OCI-M2 (cell line): Measurements from ENCODE around the gene NCR1.
A peak's percentile ranks its signal among the peaks of the same experiment; 100 is the strongest.
"Not testable (repeated sequence)": the region's sequence is repeated elsewhere in the genome, so short reads cannot be mapped to it uniquely, and the experiment has no call there.

Source experiments
- DNase-seq: peaks from one replicate; lab custom pipeline; 2025; ENCODE audit not compliant: unreplicated experiment; lab: John Stamatoyannopoulos, UW

The NCR1 gene, protein sequence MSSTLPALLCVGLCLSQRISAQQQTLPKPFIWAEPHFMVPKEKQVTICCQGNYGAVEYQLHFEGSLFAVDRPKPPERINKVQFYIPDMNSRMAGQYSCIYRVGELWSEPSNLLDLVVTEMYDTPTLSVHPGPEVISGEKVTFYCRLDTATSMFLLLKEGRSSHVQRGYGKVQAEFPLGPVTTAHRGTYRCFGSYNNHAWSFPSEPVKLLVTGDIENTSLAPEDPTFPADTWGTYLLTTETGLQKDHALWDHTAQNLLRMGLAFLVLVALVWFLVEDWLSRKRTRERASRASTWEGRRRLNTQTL

DNA sequence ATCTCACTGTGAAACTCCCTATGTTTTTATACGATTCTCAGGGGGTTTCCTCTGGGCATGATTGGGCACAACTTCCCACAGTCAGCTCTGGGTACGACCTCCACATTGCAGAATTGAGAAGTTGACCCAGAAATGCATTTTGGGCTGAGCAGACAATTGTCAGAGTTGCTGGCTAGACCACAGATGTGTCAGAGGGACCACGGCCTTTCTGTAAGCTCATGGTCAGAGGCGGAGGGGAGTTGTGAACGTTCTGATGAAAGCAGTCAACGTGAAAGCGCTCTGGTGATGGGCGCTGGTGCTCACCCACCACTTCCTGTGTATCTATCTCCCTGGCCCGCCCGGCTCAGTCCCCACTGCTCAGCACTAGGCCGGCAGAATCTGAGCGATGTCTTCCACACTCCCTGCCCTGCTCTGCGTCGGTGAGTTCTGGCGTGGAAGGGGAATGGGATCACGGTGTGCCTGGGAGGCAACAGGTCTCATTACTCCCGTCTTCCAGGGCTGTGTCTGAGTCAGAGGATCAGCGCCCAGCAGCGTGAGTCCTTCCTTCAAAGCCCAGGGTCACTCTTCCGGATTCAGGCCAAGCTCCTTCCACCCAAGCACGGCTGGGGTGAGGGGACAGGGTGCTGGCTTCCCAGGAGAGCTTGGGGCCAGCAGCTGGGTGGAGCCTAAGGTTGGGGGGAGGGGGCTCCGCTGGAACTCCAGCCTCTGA lies at the start of gene NCR1:
TSS of gene NCR1 (plus strand) at position 346 of the 709 bp plus-strand sequence. CDS start at position 386, 40 bp downstream.
- peak; percentile 77 for DNase-seq

DNA sequence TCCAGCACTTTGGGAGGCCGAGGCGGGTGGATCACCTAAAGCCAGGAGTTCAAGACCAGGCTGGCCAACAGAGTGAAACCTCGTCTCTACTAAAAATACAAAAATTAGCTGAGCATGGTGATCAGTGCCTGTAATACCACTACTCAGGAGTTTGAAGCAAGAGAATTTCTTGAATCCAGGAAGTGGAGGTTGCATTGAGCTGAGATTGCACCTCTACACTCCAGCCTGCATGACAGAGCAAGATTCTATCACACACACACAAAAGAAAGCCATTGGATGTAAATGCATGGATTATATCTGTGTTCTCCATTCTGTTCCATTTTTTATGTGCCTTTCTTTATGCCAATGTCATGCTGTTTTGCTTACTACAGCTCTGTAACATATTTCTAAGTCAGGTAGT lies 47.5 kb upstream of the NCR1 start:
- not testable (repeated sequence) for DNase-seq

DNA sequence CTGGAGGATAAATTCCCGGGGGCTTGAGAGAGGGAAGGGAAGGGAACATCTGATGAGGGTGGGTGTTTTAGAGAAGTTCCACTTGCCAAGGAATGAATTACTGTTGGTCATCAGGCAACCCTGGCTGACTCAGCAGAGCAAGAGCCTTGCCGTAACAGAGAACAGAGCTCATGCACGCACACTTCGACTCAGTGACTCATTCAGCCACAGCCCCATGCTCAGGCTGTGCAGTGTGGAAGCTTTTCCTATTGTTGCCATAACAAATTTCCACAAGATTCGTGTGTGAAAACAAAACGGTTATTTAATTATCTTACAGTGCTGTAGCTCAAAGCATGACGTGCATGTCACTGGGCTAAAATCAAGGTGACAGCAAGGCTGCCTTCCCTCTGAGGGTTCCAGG lies 46.5 kb upstream of the NCR1 start:
- not testable (repeated sequence) for DNase-seq

DNA sequence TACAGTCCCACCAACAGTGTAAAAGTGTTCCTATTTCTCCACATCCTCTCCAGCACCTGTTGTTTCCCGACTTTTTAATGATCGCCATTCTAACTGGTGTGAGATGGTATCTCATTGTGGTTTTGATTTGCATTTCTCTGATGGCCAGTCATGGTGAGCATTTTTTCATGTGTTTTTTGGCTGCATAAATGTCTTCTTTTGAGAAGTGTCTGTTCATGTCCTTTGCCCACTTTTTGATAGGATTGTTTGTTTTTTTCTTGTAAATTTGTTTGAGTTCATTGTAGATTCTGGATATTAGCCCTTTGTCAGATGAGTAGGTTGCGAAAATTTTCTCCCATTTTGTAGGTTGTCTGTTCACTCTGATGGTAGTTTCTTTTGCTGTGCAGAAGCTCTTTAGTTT lies 42.5 kb upstream of the NCR1 start:
- not testable (repeated sequence) for DNase-seq

DNA sequence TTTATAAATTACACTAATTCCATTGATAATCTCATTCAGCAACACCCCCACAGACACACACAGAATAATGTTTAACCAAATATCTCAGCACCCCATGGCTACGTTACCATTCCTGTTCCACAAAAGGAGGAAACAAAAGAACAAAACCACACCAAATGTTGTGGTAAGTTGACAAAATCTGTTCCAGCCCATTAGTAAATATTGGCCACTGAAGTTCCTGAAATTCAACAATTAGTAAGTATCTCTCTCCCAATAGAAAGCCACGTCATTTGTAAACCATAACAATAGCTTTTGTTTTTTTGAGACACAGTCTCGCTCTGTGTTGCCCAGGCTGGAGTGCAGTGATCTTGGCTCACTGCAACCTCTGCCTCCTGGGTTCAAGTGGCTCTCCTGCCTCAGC lies 34.3 kb upstream of the NCR1 start:
- no peak for DNase-seq

DNA sequence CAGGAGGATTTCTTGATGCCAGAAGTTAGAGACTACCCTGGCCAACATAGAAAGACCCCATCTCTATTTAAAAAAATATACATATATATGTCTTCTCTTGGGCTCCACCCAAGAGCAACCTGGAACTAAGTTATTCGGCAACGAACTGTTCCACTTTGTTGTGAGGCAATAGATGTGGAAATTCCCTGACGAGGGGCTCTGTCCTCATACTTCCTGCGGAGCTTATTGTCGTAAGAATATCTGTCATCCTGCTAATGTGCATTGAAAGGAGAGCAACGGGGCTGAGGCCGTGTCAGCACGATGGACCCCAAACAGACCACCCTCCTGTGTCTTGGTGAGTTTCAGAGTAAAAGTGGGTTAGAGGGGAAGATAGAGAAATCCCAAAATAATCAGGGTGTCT lies 32.0 kb upstream of the NCR1 start, which contains the start of gene FCAR:
TSS of gene FCAR (plus strand) at position 246 of the 400 bp plus-strand sequence. CDS start at position 301, 55 bp downstream.
- no peak for DNase-seq

DNA sequence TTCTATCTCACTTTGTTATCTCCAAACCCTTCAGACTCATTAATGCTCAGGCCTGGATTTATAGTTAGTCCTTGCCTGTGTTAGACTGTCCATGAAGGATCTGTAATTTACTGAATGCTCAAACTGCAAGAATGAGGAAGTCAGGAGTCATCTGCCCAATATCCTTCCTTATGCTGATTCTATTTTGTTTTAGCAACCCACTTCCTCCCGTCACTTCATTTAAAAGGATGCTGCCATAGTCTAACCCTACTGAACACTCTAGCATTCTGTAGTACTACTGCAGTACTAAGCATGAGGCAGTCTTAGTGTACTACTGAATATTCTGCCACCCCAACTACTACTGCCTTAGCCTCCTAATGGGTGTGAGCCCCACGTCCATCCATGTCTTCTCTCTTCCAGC lies 30.4 kb upstream of the NCR1 start:
- DNase-seq, result no peak

DNA sequence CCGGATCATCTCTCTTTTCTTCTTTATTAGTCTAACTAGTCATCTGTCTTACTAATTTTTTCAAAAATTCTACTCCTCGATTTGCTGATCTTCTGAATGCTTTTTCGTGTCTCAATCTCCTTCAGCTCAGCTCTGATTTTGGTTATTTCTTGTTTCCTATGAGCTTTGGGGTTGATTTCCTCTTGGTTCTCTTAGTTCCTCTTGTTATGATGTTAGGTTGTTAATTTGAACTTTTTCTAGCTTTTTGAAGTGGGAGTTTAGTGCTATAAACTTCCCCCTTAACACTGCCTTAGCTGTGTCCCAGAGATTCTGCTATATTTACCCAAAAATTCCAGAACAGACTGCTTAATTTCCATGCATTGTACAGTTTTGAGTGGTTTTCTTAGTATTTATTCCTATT lies 28.5 kb upstream of the NCR1 start:
- no peak for DNase-seq

DNA sequence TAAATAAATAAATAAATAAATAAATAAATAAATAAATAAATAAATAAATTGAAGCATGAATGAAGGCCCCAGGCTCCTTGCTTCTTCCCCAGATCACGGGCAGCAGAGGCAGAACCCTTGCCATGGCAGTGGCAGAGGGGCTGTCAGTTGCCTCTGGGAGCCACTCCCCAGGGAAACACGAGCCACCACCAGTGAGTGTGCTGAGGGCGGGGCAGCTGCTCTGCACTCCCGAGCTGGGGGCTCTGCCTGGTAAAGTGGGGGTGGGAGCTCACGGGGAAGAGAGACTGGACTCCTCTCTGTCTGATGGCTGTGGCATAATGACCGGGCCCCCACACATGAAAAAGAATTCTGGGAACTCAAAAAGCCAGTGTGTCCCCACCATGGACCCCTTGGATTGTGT lies 24.1 kb upstream of the NCR1 start:
- no peak for DNase-seq

DNA sequence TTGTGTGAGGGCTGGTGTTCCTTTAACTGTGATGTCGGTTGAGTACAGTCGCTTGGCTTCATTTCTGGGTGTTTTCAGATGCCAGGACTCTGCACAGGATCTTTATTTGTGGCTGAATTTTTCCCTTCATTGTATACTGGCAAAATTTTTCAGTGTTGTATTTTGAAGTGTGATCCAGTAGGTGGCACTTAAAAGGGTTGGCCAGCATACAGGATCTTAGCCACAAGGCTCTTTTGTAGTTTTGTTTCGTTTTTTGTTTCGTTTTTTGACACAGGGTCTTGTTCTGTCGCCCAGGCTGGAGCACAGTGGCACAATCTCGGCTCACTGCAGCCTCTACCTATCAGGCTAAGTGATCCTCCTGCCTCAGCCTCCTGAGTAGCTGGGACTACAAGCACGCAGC lies 23.2 kb upstream of the NCR1 start:
- no peak for DNase-seq

DNA sequence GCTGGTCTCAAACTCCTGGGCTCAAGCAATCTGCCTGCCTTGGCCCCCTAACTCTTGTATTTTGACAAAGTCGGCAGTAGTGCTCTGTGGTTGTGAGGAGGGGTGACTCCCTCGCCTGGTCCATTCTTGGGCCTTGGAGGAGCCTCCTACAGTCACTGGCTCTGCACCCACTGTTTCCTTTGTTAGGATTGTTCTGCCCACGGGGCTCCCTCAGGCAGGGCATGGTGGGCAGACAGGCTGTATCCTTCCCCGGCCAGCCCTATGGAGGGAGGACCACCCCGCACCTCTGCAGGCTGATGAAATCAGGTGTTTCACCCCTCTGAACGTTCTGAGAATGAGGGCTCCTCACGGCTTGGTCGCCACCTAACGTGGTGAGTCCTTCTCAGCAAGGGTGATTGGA lies 22.7 kb upstream of the NCR1 start:
- no peak for DNase-seq

DNA sequence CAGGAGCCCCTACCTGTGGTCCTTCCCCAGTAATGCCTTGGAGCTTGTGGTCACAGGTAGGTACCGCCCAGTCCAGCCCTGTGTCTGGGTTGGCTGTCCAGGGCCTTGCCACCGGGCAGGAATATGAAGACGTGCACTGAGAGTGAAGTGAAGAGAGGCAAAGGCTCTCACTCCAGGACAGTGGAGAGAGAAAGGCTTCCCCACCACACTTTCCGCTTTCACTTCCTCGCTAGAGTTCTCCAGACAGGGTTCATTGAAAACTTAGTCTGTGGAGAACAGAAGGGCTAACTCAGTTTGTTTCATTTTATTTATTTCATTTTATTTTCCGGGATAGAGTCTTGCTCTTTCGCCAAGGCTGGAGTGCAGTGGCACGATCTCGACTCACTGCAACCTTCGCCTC lies 17.7 kb upstream of the NCR1 start:
- DNase-seq, result no peak

DNA sequence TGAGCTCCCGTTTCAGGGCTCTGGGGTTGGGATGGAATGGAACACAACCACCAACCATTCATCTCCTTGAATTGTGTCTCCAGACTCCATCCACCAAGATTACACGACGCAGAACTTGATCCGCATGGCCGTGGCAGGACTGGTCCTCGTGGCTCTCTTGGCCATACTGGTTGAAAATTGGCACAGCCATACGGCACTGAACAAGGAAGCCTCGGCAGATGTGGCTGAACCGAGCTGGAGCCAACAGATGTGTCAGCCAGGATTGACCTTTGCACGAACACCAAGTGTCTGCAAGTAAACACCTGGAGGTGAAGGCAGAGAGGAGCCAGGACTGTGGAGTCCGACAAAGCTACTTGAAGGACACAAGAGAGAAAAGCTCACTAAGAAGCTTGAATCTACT lies 16.4 kb upstream of the NCR1 start:
- no peak for DNase-seq

DNA sequence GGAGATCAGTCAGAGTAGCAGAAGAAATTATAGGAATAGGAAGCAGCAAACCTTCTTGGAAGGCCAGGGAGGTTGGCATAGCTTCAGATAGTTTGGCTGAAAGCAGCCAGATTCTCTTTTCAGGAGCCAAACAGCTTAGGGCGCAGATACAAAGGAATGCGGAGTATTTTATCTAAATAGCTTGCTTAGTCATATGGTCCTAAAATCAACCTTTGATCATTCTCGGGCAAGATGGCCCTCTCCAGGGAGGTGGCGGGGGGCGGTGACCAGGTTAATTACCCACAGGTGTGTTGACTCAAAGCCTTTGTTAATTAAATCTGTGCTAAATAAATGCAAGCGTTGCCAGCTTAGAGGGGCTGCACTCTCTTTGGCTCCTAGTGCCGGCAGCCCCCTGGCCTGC lies 12.5 kb upstream of the NCR1 start:
- DNase-seq, result no peak

DNA sequence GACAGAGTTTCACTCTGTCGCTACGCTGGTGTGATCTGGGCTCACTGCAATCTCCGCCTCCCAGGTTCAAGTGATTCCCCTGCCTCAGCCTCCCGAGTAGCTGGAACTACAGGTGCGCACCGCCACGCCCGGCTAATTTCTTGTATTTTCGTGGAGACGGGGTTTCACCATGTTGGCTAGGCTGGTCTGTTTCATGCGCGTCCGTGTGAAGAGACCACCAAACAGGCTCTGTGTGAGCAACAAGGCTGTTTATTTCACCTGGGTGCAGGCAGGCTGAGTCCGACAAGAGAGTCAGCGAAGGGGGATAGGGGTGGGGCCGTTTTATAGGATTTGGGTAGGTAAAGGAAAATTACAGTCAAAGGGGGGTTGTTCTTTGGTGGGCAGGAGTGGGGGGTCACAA lies 11.8 kb upstream of the NCR1 start:
- DNase-seq, result not testable (repeated sequence)

DNA sequence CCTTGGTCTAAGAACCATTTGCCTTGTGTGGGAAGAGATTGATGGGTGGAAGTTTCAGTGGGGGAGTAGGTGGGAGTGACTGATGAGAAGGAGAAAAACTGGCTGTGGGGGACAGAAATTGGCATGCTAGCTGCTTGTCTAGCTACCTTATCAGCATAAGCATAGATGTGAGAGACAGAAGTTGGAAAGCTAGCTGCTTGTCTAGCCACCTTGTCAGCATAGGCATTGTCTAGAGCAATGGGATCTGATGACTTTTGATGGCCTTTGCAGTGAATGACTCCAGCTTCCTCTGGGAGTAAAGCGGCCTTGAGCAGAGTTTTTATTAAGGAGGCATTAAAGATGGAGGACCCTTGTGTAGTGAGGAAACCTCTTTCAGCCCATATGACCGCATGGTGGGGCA lies 9.9 kb upstream of the NCR1 start:
- no peak for DNase-seq

DNA sequence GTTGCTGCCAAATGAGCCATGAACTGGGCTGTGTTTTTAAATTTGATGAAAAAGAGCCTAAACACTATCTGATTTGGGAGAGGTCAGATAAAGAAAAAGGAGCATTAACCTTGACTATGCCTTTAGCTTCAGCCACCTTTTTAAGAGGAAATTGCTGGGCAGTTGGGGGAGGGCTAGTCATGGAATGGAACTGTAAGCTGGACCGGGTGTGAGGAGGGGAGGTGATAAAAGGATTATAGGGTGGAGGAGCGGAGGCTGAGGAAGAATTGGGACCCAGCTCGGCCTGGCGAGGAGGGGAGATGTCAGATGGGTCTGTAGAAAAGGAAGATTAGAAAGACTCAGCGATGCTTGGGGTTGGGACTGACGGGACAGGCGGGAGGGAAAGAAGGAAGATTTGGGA lies 7.3 kb upstream of the NCR1 start:
- DNase-seq, result not testable (repeated sequence)

DNA sequence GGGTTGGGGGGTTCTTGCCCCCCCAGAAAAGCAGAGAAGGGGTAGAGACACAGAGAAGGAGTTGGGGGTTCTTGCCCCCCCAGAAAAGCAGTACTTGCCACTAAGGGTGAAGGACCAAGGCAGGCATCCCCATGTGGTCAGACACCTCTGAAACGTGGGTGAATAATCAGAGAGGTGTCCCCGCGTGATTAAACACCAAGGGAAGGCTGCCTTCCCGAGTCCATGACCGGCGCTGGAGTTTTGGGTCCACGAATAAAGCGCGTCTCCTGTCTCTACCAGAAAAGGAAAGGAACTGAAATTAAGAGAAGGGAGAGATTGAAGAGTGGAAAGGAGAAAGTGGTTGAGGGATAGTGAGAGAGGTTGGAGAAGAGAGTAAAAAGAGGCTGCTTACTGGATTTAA lies 6.3 kb upstream of the NCR1 start:
- DNase-seq, result not testable (repeated sequence)

DNA sequence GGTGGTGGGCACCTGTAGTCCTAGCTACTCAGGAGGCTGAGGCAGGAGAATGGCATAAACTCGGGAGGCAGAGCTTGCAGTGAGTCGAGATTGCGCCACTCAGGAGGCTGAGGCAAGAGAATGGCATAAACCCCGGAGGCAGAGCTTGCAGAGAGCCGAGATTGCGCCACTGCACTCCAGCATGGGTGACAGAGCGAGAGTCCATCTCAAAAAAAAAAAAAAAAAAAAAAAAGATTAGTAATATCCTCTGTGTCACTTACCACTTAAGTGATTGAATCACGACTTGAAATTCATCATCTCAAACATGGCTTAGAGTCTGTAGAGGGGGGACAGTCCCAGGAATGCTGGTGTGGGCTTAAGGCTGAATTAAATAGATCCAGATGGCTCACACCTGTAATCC lies 4.8 kb upstream of the NCR1 start:
- not testable (repeated sequence) for DNase-seq

DNA sequence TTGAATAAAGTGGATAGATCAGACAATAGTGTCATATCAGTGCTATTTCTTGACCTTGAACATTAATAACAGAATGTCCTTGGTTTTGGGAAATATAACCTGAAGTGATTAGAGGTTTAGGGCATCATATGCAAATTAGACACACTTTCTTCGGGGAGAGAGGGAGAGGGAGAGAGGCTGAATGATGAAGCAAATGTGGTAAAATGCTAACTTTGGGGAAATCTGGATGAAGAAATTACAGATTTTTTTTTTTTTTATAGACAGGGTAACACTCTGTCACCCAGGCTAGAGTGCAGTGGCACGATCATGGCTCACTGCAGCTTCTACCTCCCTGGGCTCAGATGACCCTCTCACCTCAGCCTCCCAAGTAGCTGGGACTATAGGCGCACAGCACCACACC lies 3.9 kb upstream of the NCR1 start:
- no peak for DNase-seq

DNA sequence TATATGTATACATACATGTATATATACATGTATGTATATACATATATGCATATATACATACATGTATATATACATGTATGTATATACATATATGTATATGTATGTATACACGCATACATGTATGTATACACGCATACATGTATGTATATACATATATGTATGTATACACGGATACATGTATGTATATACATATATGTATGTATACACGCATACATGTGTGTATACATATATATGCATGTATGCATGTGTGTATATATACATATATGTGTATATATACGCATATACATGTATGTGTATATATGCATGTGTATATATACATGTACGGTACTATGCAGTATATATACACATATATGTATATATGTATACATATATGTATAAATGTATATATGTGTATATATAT lies 2.6 kb upstream of the NCR1 start:
- no peak for DNase-seq

DNA sequence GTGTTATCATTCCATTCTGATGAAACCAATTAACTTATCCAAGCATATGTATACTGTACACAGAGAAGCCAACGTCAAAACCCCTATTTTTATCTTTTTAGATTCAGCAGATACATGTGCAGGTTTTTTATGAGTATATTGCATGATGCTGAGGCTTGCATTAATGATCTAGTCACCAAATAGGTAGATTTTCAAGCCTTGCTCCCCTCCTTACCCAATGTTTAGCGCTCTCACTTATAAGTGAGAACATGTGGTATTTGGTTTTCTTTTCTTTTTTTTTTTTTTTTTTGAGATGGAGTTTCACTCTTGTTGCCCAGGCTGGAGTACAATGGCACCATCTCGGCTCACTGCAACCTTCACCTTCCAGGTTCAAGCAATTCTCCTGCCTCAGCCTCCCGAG lies 1.7 kb upstream of the NCR1 start:
- not testable (repeated sequence) for DNase-seq

DNA sequence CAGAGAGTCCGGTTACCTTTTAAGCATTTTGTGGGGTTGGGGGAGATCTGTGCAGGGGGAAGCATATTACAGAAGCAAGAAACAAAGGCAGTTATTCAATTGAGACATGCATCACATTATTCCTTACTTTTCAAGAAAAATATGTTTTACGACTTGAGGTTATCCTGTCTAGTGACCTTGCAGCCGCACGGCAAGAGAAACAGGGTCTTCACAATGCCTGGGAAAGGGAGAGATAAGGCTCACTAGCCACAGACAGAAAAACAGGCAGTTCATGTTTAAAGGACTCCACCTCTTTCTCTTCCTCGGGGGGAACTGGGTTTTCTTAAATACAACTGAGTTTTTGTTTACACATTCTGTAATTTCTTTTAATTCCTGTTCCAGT lies 536 bp upstream of the NCR1 start:
- DNase-seq, result peak; percentile 62
